HG03095 (cell line): ENCODE data around the gene SECISBP2L.

Source experiments
- ATAC-seq: cut with Tn5 transposase; IDR thresholded peaks from one replicate; pipeline ENCODE4 v1.9.1; 2021; ENCODE audit warnings: moderate library complexity; ENCODE audit not compliant: unreplicated experiment

The SECISBP2L gene

GRCh38 chr15:49058559-49058958 lies 12.3 kb upstream of the SECISBP2L start:
- ATAC-seq = no peak

DNA sequence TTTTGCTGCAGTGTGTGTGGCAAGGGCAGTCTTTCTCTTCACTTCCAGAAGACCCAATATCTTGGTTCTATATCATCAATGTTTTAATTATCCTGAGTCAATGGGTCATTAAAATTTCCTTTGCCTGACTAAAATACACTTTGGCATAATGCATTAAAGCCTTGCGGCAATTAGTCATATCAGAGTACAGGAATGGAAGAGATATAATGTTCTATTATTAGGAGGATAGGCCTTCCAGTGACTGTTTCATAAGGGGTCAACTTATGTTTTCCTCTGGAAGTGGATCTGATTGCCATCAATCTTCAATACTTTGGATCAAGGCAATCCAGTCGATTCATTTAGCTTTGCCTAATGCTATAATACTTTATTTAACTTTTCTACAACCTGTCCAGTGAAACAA lies 9.4 kb upstream of the SECISBP2L start:
- ATAC-seq = no peak

GRCh38 chr15:49052662-49053061 lies 6.4 kb upstream of the SECISBP2L start:
- no peak for ATAC-seq

- ATAC-seq = no peak
These were observed 1.2 kb upstream of the SECISBP2L start for GRCh38 chr15:49047456-49047855.

GRCh38 chr15:49045751-49046219 lies 461 bp downstream of the SECISBP2L start:
- ATAC-seq = peak; percentile 36

- ATAC-seq = no peak
These were observed 1.3 kb downstream of the SECISBP2L start for GRCh38 chr15:49044766-49045606.

- ATAC-seq = no peak
These were observed 2.2 kb downstream of the SECISBP2L start for GRCh38 chr15:49044002-49044401.

- no peak for ATAC-seq
These were observed 4.1 kb downstream of the SECISBP2L start for GRCh38 chr15:49042165-49042564.

DNA sequence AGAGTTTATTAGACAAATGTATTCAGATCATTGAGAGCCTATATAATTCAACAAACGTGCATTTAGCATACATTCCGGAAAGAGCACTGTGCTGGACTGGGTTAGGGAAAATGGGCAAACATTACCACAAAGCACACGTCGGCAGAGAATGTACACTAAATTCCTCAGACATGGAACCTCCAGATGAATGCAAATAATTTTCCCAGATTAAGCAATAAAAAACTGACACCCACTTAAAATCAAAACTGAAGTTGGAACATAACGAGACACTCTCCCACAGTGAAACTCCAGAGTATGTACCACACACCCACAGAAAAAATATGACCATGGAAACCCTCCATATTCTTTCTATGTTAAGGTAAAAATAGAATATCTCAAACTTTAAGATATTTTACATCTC lies 4.8 kb downstream of the SECISBP2L start:
- no peak for ATAC-seq

DNA sequence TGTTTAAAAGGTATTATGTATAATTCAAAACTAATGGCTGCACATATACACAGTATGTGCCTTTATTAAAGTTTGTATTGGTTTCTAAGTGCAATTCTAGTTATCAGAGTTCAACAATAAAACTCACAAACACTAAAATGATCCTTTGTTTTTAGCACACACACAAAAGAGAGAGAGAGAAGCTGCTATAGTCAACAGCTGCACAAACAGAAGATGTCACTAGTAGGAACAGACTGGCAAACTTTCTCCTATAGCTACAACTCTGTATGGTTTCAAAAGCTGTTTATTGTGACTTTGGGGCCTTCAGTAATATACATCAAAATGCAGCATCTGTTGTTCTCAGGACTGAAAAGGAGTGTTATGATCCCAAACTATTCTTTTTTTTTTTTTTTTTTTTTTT lies 6.1 kb downstream of the SECISBP2L start:
- no peak for ATAC-seq

GRCh38 chr15:49038382-49038781 lies 7.9 kb downstream of the SECISBP2L start:
- ATAC-seq = no peak

GRCh38 chr15:49037546-49037940 lies 8.7 kb downstream of the SECISBP2L start:
- ATAC-seq = no peak

- no peak for ATAC-seq
These were observed 9.3 kb downstream of the SECISBP2L start for GRCh38 chr15:49036650-49037545.

- ATAC-seq = no peak
These were observed 10.4 kb downstream of the SECISBP2L start for GRCh38 chr15:49035825-49036224.

- ATAC-seq = no peak
These were observed 13.6 kb downstream of the SECISBP2L start for GRCh38 chr15:49032601-49033145.

GRCh38 chr15:49031804-49032203 lies 14.4 kb downstream of the SECISBP2L start:
- no peak for ATAC-seq

DNA sequence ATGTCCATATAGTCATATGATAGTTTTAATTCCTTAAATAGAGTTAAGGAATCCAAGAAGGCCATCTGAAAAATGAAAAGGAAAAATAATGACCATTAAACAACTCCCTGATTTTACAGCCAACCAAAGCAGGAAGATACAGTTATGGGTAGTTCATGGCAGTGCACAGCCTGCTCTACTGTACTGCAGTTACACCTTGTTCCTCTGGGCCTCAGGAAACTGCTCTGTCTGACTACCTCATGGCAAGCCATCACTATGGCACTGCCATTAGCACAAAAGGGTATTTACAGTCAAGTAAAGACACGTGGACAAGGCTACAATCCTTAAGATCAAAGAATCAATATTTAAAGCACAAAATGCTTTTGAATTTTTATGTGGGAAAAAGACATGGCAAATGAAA lies 19.5 kb downstream of the SECISBP2L start:
- no peak for ATAC-seq

GRCh38 chr15:49024840-49025239 lies 21.4 kb downstream of the SECISBP2L start:
- ATAC-seq = peak; percentile 67

DNA sequence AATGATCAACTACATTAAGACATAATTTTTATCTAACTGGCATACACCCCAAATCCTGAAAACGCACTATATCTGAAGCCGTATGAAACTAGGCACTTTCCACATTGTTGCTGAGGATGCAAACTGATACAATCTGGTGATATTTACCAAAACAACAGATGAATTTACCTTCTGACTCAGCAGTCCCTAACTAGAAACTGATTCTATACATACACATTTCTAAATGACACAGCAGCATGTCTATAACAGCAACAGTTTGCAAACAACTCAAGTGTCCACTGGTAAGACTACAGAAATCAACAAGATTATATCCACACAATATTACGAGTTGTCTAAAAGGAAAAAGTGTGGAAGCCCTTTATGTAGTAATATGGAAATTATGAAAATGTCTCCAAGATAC lies 22.9 kb downstream of the SECISBP2L start:
- ATAC-seq = peak; percentile 75

DNA sequence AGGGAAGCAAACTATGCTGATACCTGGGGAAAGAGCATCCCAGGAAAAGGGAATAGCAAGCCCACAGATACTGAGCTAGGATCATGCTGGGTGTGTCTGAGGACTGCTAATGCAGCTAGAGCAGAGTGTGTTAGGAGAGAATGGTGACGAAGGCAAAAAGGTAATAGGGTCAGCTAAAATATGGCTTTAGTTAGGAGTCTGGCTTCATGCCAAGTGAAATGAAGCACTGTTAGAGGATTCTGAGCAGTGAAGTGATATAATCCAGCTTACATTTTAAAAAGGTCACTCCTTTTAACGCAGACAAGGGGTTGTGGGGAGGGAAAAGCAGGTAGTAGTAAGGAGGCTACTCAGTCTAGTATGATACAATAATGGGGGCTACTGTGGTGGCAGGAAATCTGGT lies 30.4 kb downstream of the SECISBP2L start:
- ATAC-seq = no peak

GRCh38 chr15:48999314-48999713 lies 46.9 kb downstream of the SECISBP2L start:
- no peak for ATAC-seq
